ENCODE results near the gene WDR27. TPM values are rescaled to one million over a fixed set of nuclear protein-coding genes. Genes with fewer than 3 reads are reported as not detected.
"Not testable (repeated sequence)": the region's sequence is repeated elsewhere in the genome, so short reads cannot be mapped to it uniquely, and the experiment has no call there.

WDR27 gene
- total RNA-seq, 1 experiment from 2014 or later: 25.1 TPM

- peak; percentile 85 for DNase-seq (ENCODE audit: low read depth)
These were observed 171.7 kb downstream of the WDR27 start for GRCh38 chr6:169529931-169530751.

- no peak for DNase-seq (ENCODE audit: low read depth)
These were observed 173.1 kb downstream of the WDR27 start for GRCh38 chr6:169528755-169529154.

GRCh38 chr6:169527306-169527705, 174.5 kb downstream of the WDR27 start:
- peak; percentile 56 for DNase-seq (ENCODE audit: low read depth)

- no peak for DNase-seq (ENCODE audit: low read depth)
These were observed 180.0 kb downstream of the WDR27 start for GRCh38 chr6:169521825-169522224.

- DNase-seq (ENCODE audit: low read depth): no peak
These were observed 181.7 kb downstream of the WDR27 start for GRCh38 chr6:169520104-169520503.

- no peak for DNase-seq (ENCODE audit: low read depth)
These were observed 183.4 kb downstream of the WDR27 start for GRCh38 chr6:169518451-169518850.

- DNase-seq (ENCODE audit: low read depth): no peak
These were observed 188.2 kb downstream of the WDR27 start for GRCh38 chr6:169513478-169514193.

- not testable (repeated sequence) for DNase-seq (ENCODE audit: low read depth)
These were observed 190.0 kb downstream of the WDR27 start for GRCh38 chr6:169511785-169512184.

- DNase-seq (ENCODE audit: low read depth): no peak
These were observed 191.0 kb downstream of the WDR27 start for GRCh38 chr6:169510871-169511270.

GRCh38 chr6:169508452-169508851, 193.4 kb downstream of the WDR27 start:
- DNase-seq (ENCODE audit: low read depth): no peak

- no peak for DNase-seq (ENCODE audit: low read depth)
These were observed 198.2 kb downstream of the WDR27 start for GRCh38 chr6:169503422-169504152.

- DNase-seq (ENCODE audit: low read depth): no peak
These were observed 199.4 kb downstream of the WDR27 start for GRCh38 chr6:169502445-169502844.

GRCh38 chr6:169501777-169502313, 200.0 kb downstream of the WDR27 start:
- no peak for DNase-seq (ENCODE audit: low read depth)

- no peak for DNase-seq (ENCODE audit: low read depth)
These were observed 200.7 kb downstream of the WDR27 start for GRCh38 chr6:169501128-169501527.

GRCh38 chr6:169500688-169501087, 201.1 kb downstream of the WDR27 start:
- DNase-seq (ENCODE audit: low read depth): no peak

- no peak for DNase-seq (ENCODE audit: low read depth)
These were observed 202.0 kb downstream of the WDR27 start for GRCh38 chr6:169499848-169500247.

- DNase-seq (ENCODE audit: low read depth): no peak
These were observed 202.8 kb downstream of the WDR27 start for GRCh38 chr6:169498916-169499513.

GRCh38 chr6:169495601-169496000, 206.2 kb downstream of the WDR27 start:
- DNase-seq (ENCODE audit: low read depth): peak; percentile 21

- no peak for DNase-seq (ENCODE audit: low read depth)
These were observed 207.8 kb downstream of the WDR27 start for GRCh38 chr6:169494038-169494437.

- DNase-seq (ENCODE audit: low read depth): no peak
These were observed 210.3 kb downstream of the WDR27 start for GRCh38 chr6:169491482-169491881.

GRCh38 chr6:169490830-169491229, 211.0 kb downstream of the WDR27 start:
- DNase-seq (ENCODE audit: low read depth): no peak

GRCh38 chr6:169490246-169490641, 211.6 kb downstream of the WDR27 start:
- no peak for DNase-seq (ENCODE audit: low read depth)

All from LHCN-M2 (cell line).